H9 (cell line): ENCODE data around the gene S1PR2. TPM values are rescaled to one million over a fixed set of nuclear protein-coding genes. Genes with fewer than 3 reads are reported as not detected.

Source experiments
- DNase-seq: peaks from one replicate; pipeline ENCODE4 v3.0.0-alpha.2; 2017
- H2AFZ ChIP-seq: one replicate; pipeline ENCODE4 v1.6.1; 2013; ENCODE audit warnings: mild to moderate bottlenecking, low read length, control low read depth, moderate library complexity
- H2AK5ac ChIP-seq: 2 replicates; pipeline ENCODE4 v1.6.1; 2013; ENCODE audit warnings: low read length, control low read depth, mixed read lengths; ENCODE audit not compliant: insufficient read length
- H2BK120ac ChIP-seq: one replicate; pipeline ENCODE4 v1.6.1; 2013; ENCODE audit warnings: low read depth, mild to moderate bottlenecking, low read length, control low read depth, inconsistent platforms; ENCODE audit not compliant: poor library complexity, severe bottlenecking
- H2BK12ac ChIP-seq: 2 replicates; pipeline ENCODE4 v1.6.1; 2013; ENCODE audit warnings: low read length, control low read depth, mixed read lengths, low read depth; ENCODE audit not compliant: insufficient read length
- H2BK15ac ChIP-seq: 2 replicates; pipeline ENCODE4 v1.6.1; 2013; ENCODE audit warnings: low read depth, low read length, control low read depth
- H2BK20ac ChIP-seq: one replicate; pipeline ENCODE4 v1.6.1; 2013; ENCODE audit warnings: low read depth, mild to moderate bottlenecking, low read length, control low read depth, inconsistent platforms; ENCODE audit not compliant: poor library complexity, severe bottlenecking
- H2BK5ac ChIP-seq: 2 replicates; pipeline ENCODE4 v1.6.1; 2013; ENCODE audit warnings: low read length, control low read depth, mixed read lengths; ENCODE audit not compliant: insufficient read length
- H3K14ac ChIP-seq: 2 replicates; pipeline ENCODE4 v1.6.1; 2013; ENCODE audit warnings: low read length, control low read depth; ENCODE audit not compliant: insufficient read depth
- H3K18ac ChIP-seq: 2 replicates; pipeline ENCODE4 v1.6.1; 2013; ENCODE audit warnings: low read depth, mild to moderate bottlenecking, mixed read lengths, low read length, control low read depth; ENCODE audit not compliant: insufficient read length
- H3K23ac ChIP-seq: 2 replicates; pipeline ENCODE4 v1.6.1; 2013; ENCODE audit warnings: low read length, control low read depth, mixed read lengths, low read depth; ENCODE audit not compliant: insufficient read length
- H3K23me2 ChIP-seq: 2 replicates; pipeline ENCODE4 v1.6.1; 2013; ENCODE audit warnings: low read depth, mild to moderate bottlenecking, mixed read lengths, low read length, control low read depth; ENCODE audit not compliant: insufficient read length, poor library complexity, severe bottlenecking
- H3K27ac ChIP-seq: 2 replicates; pipeline ENCODE4 v1.5.1; 2013; ENCODE audit warnings: low read length, control low read depth, mixed read lengths, low read depth; ENCODE audit not compliant: insufficient read length
- H3K27me3 ChIP-seq: 2 replicates; pipeline ENCODE4 v1.6.1; 2013; ENCODE audit warnings: low read length, control low read depth, inconsistent platforms; ENCODE audit not compliant: insufficient read depth
- H3K4ac ChIP-seq: 2 replicates; pipeline ENCODE4 v1.6.1; 2013; ENCODE audit warnings: low read depth, mild to moderate bottlenecking, control low read depth, inconsistent platforms, low read length, moderate library complexity
- H3K4me1 ChIP-seq: 2 replicates; pipeline ENCODE4 v1.6.1; 2013; ENCODE audit warnings: low read length, control low read depth, inconsistent platforms; ENCODE audit not compliant: insufficient read depth
- H3K4me2 ChIP-seq: 2 replicates; pipeline ENCODE4 v1.6.1; 2013; ENCODE audit warnings: low read length, control low read depth, mixed read lengths; ENCODE audit not compliant: insufficient read length, insufficient read depth
- H3K56ac ChIP-seq: 2 replicates; pipeline ENCODE4 v1.6.1; 2013; ENCODE audit warnings: low read depth, mild to moderate bottlenecking, mixed read lengths, low read length, control low read depth; ENCODE audit not compliant: insufficient read length
- H3K79me1 ChIP-seq: 2 replicates; pipeline ENCODE4 v1.6.1; 2013; ENCODE audit warnings: low read depth, mild to moderate bottlenecking, moderate library complexity, low read length, control low read depth, inconsistent platforms; ENCODE audit not compliant: insufficient read depth, poor library complexity, severe bottlenecking
- H3K79me2 ChIP-seq: 2 replicates; pipeline ENCODE4 v1.6.1; 2013; ENCODE audit warnings: low read length, control low read depth, inconsistent platforms; ENCODE audit not compliant: insufficient read depth
- H3K9ac ChIP-seq: 2 replicates; pipeline ENCODE4 v1.6.1; 2013; ENCODE audit warnings: low read length, control low read depth, mixed read lengths; ENCODE audit not compliant: insufficient read length; ENCODE audit errors: extremely low read depth
- H3K9me3 ChIP-seq: one replicate; pipeline ENCODE4 v1.6.1; 2013; ENCODE audit warnings: low read depth, low read length, inconsistent platforms; ENCODE audit not compliant: control insufficient read depth
- H3T11ph ChIP-seq: one replicate; pipeline ENCODE4 v1.6.1; 2013; ENCODE audit warnings: mild to moderate bottlenecking, low read length, control low read depth, inconsistent platforms
- H4K20me1 ChIP-seq: one replicate; pipeline ENCODE4 v1.6.1; 2013; ENCODE audit not compliant: control insufficient read depth, insufficient read length, insufficient read depth
- H4K5ac ChIP-seq: 2 replicates; pipeline ENCODE4 v1.6.1; 2013; ENCODE audit warnings: low read depth, mild to moderate bottlenecking, mixed read lengths, low read length, control low read depth; ENCODE audit not compliant: insufficient read length
- H4K8ac ChIP-seq: replicated peaks from 2 replicates; pipeline ENCODE4 v1.6.1; 2013; ENCODE audit warnings: low read length, control low read depth, mixed read lengths, low read depth; ENCODE audit not compliant: insufficient read length
- H4K91ac ChIP-seq: 2 replicates; pipeline ENCODE4 v1.6.1; 2013; ENCODE audit warnings: low read depth, mild to moderate bottlenecking, moderate library complexity, mixed read lengths, low read length, control low read depth; ENCODE audit not compliant: insufficient read length
- H3K27ac Mint-ChIP-seq, 3 experiments: 2 replicates in 2 of 3; 3 replicates in 1 of 3; pipeline ENCODE4 v1.8.0; 2020 to 2021; ENCODE audit warnings: mixed read lengths in 3 of 3, mild to moderate bottlenecking in 1 of 3, moderate library complexity in 1 of 3
- H3K27me3 Mint-ChIP-seq: 2 replicates; pipeline ENCODE4 v1.8.0; 2021; ENCODE audit warnings: low read depth, mild to moderate bottlenecking, moderate library complexity, mixed read lengths
- H3K36me3 Mint-ChIP-seq, 3 experiments: 2 replicates in 2 of 3; 3 replicates in 1 of 3; pipeline ENCODE4 v1.8.0; 2020 to 2021; ENCODE audit warnings: low read depth in 3 of 3, mixed read lengths in 3 of 3; ENCODE audit not compliant: insufficient read depth in 1 of 3
- H3K4me1 Mint-ChIP-seq, 2 experiments: 2 replicates each; pipeline ENCODE4 v1.8.0; 2020; ENCODE audit warnings: mixed read lengths in 2 of 2
- H3K4me3 Mint-ChIP-seq, 2 experiments: 2 replicates in 1 of 2; 3 replicates in 1 of 2; pipeline ENCODE4 v1.8.0; 2020 to 2021; ENCODE audit warnings: mild to moderate bottlenecking in 2 of 2, mixed read lengths in 2 of 2, moderate library complexity in 1 of 2
- H3K9me3 Mint-ChIP-seq, 2 experiments: 2 replicates in 1 of 2; 3 replicates in 1 of 2; pipeline ENCODE4 v1.8.0; 2020; ENCODE audit warnings: mild to moderate bottlenecking in 2 of 2, mixed read lengths in 2 of 2, moderate library complexity in 1 of 2
- WGBS: extraction: QIAGEN DNeasy Blood & Tissue Kit; methylation state at CpG from one replicate; pipeline ENCODE4 v1.1.7; 2013; ENCODE audit warnings: missing lambda C conversion rate, low lambda C conversion rate, mixed read lengths; ENCODE audit not compliant: insufficient read length; ENCODE audit errors: extremely low coverage; 5-methylcytosine and 5-hydroxymethylcytosine counted together
- total RNA-seq: library from RNA; stranded (reverse); gene quantifications from 2 replicates; pipeline ENCODE4 v1.2.1, GENCODE V29; 2021
- TF ChIP-seq, protein P1 (sequence below): fragments of 200-600 bp; sonication (generic); conservative IDR thresholded peaks from 3 replicates; pipeline ENCODE4 v1.8.0; 2021; ENCODE audit warnings: antibody characterized with exemption, mild to moderate bottlenecking

Gene S1PR2
- total RNA-seq, 1 experiment from 2014 or later: 11.5 TPM

DNA sequence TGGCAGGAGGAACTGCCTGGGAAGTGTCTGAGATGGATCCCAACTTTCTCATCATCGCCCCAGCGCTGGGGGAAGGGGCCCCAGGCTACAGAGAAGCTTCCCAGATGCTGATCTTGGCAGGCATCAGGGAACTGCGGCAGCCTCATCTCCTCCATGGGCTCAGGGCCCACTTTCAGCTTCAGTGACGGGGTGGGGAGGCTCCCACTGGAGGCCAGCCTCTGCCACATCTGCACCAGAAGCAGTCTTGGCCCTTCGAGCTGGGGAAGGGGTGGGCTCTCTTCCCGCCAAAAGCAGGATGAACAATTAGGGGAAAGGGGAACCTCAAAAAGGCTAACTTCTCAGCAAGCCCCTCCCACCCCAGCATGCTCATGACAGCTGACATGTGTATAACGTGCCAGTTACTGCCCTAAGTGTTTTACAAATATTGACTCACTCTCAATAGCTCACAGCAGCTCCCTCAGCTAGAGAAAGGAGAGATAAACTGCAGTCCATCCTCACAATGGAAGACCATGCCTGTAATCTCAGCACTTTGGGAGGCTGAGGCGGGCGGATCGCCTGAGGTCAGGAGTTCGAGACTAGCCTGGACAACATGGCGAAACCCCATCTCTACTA, 7.1 kb upstream of the S1PR2 start:
- Histone ChIP-seq H2BK20ac (no peak overlapping the region), H3K14ac (no peak overlapping the region), H3K4me1 (no peaks in the 10 kb centered on the region), H3K23me2 (no peaks in the 10 kb centered on the region), H3K79me2 (no peaks in the 10 kb centered on the region), H3K27me3 (no peaks in the 10 kb centered on the region), H3K9me3 (no peaks in the 10 kb centered on the region), H4K91ac (no peak overlapping the region), H4K20me1 (no peaks in the 10 kb centered on the region), H3T11ph (no peak overlapping the region), H2BK15ac (no peak overlapping the region), H3K9ac (no peak overlapping the region), H2BK5ac (no peak overlapping the region), H3K79me1 (no peaks in the 10 kb centered on the region), H3K4me2 (no peak overlapping the region), H3K18ac (no peak overlapping the region), H2BK120ac (no peak overlapping the region), H3K4ac (no peak overlapping the region), H2AK5ac (no peak overlapping the region), H4K5ac (no peak overlapping the region), H3K23ac (no peak overlapping the region), H2AFZ (no peak overlapping the region), H2BK12ac (no peak overlapping the region), H3K27ac (no peak overlapping the region), H3K56ac (no peak overlapping the region), H4K8ac (no peak overlapping the region)
- Mint-ChIP-seq H3K27me3 (no peaks in the 10 kb centered on the region), H3K9me3 (no peaks in the 10 kb centered on the region; a peak in 1 of 5 replicates), H3K4me1 (peaks cover 4 to 14% of the 10 kb centered on the region in 2 experiments; a peak in 3 of 4 replicates), H3K27ac (no peak overlapping the region), H3K4me3 (no peak overlapping the region), H3K36me3 (no peaks in the 10 kb centered on the region)
- TF ChIP-seq, protein P1, sequence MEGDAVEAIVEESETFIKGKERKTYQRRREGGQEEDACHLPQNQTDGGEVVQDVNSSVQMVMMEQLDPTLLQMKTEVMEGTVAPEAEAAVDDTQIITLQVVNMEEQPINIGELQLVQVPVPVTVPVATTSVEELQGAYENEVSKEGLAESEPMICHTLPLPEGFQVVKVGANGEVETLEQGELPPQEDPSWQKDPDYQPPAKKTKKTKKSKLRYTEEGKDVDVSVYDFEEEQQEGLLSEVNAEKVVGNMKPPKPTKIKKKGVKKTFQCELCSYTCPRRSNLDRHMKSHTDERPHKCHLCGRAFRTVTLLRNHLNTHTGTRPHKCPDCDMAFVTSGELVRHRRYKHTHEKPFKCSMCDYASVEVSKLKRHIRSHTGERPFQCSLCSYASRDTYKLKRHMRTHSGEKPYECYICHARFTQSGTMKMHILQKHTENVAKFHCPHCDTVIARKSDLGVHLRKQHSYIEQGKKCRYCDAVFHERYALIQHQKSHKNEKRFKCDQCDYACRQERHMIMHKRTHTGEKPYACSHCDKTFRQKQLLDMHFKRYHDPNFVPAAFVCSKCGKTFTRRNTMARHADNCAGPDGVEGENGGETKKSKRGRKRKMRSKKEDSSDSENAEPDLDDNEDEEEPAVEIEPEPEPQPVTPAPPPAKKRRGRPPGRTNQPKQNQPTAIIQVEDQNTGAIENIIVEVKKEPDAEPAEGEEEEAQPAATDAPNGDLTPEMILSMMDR: no peak
- no CpG with 5 or more reads among the region's 12 CpGs for whole genome bisulfite sequencing
- no peak for DNase-seq
